BLaER1 (cell line): ENCODE data around the gene FYN.

ENCODE experiments used
- H3K27ac ChIP-seq: shearing (Covaris generic); formaldehyde crosslinking; 2 replicates; pipeline ENCODE4 v1.8.1; 2022
- H3K27me3 ChIP-seq: shearing (Covaris generic); formaldehyde crosslinking; 2 replicates; pipeline ENCODE4 v1.8.1; 2022
- H3K36me3 ChIP-seq: shearing (Covaris generic); formaldehyde crosslinking; 2 replicates; pipeline ENCODE4 v1.8.1; 2022
- H3K4me1 ChIP-seq: shearing (Covaris generic); formaldehyde crosslinking; 2 replicates; pipeline ENCODE4 v1.8.1; 2022
- H3K4me2 ChIP-seq: shearing (Covaris generic); formaldehyde crosslinking; 2 replicates; pipeline ENCODE4 v1.8.1; 2022
- H3K4me3 ChIP-seq: shearing (Covaris generic); formaldehyde crosslinking; 2 replicates; pipeline ENCODE4 v1.8.1; 2022
- H3K9ac ChIP-seq: shearing (Covaris generic); formaldehyde crosslinking; 2 replicates; pipeline ENCODE4 v1.8.1; 2022
- H3K9me3 ChIP-seq: shearing (Covaris generic); formaldehyde crosslinking; 2 replicates; pipeline ENCODE4 v1.8.1; 2022
- H4K20me1 ChIP-seq: shearing (Covaris generic); formaldehyde crosslinking; 2 replicates; pipeline ENCODE4 v1.8.1; 2022
- Cebpa-rat ChIP-seq: shearing (Covaris generic); IDR thresholded peaks from 2 replicates; pipeline ENCODE4 v1.8.1; 2022

Gene FYN

DNA sequence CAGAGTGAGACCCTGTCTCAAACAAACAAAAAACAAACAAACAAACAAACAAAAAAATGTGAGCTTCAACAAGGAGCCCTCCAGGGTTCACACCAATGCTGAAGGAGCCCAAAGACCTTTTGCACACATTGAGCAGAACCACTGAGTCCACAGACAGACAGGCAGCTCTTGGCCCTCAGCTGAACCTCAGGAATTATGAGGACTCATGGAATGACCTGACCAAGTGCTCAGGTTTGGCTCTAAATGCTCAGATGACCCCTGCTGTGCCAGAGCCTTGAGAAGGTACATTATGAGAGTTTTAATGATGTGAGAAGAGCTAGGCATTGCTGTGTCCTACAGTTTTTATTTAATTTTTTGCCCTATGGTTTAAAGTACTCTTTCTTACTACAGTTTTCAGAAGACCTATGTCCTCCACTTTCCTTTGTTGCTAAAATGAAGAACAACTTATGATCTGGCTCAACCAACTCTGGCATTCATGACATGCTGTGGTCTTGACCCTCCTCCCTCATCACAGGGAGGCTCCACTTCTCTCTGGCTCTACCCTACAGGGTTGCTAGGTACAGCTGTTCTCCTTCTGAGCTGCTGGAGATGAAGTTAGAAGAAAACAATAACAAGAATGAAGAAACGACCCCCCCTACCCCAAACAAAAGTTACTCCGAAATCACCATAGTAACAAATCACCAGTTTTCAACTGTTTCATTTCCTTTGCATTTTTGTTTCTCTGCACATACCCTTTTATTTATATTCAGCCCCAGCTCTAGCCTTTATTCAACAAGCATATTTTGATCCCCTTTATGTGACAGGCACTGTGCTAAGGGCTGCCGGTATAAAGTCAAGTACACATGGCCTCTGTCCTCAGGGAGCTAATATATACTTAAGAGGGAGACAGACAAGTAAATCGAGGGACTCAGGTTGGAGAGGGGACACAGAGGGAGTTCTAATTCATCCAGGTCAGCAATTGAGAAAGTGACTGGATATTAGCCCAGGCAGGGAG, 138.9 kb downstream of the FYN start:
- Histone ChIP-seq H3K36me3 (peaks cover 71% of the 10 kb centered on the region), H3K27me3 (no peaks in the 10 kb centered on the region), H3K9ac (no peak overlapping the region), H4K20me1 (no peaks in the 10 kb centered on the region; the same call in 1 of the 2 replicates), H3K4me2 (peak overlapping the region; percentile 8; the same call in 1 of the 2 replicates), H3K4me3 (no peak overlapping the region), H3K9me3 (peaks cover 40% of the 10 kb centered on the region), H3K27ac (peak overlapping the region; percentile 18; the same call in 1 of the 2 replicates), H3K4me1 (peaks cover 50% of the 10 kb centered on the region)
- no peak for TF ChIP-seq Cebpa-rat

GRCh38 chr6:111732390-111732789, 140.9 kb downstream of the FYN start:
- Histone ChIP-seq H3K27ac (no peak overlapping the region), H3K9ac (no peak overlapping the region), H3K27me3 (no peaks in the 10 kb centered on the region), H4K20me1 (no peaks in the 10 kb centered on the region; the same call in 1 of the 2 replicates), H3K4me3 (no peak overlapping the region), H3K9me3 (peaks cover 40% of the 10 kb centered on the region), H3K4me2 (no peak overlapping the region), H3K4me1 (peaks cover 30% of the 10 kb centered on the region), H3K36me3 (peaks cover 74% of the 10 kb centered on the region)
- TF ChIP-seq Cebpa-rat = no peak

DNA sequence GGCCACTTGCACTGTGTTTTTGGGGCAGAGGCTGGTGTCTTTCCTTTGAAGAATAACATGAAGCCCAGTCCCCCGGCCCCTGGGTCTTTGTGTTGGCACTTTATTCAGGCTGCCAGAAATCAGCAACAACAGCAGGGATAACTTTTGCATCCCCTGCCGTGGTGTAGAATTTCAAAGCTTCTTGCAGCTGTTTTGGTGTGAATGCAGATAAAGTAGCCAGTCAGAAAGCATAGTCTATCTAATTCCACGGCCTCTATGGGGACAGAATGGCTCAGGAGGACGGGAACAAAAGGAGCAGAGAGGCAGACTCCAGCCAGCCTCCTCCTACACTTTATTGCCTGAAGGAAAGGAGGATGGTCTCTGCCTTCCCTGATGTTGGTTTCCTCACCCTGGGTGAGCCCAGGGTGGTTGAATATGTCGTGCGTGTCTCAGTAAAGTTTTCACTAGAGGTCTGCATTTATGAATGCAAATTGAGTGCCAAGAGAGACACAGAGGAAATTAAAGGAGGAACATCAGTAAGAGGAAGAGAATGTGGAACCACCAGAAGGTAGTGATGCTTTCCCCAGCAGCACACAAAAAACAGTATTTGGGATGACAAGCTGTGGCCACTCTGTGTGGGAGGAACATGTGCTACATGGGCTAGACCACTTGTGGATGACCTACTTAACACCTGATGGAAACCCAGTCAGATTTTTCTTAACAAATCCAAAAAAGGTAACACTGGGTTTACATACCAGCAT, 141.6 kb downstream of the FYN start:
- Histone ChIP-seq H3K9me3 (peaks cover 47% of the 10 kb centered on the region), H3K27me3 (no peaks in the 10 kb centered on the region), H4K20me1 (no peaks in the 10 kb centered on the region; the same call in 1 of the 2 replicates), H3K36me3 (peaks cover 82% of the 10 kb centered on the region), H3K27ac (no peak overlapping the region), H3K9ac (no peak overlapping the region), H3K4me2 (no peak overlapping the region), H3K4me1 (peaks cover 23% of the 10 kb centered on the region), H3K4me3 (no peak overlapping the region)
- TF ChIP-seq Cebpa-rat = no peak

DNA sequence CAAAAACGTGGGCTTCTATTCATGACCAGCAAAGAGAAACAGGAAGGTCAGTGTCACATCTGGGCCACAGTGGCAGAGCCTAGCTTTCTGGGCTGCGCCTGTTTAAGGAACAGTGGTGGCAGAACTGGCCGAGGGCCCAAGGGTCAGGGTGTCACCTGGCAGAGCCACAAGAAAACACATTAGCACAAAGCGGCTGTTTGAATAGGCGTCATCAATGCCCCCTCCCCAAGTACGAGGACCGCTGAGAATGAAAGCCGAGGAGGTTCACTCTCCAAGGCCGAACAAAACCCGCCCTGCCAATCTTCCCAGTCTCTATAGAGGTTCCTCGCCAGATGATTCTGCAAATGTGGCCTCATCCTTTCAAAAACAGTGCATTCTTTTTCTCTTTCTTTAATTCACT, 142.4 kb downstream of the FYN start:
- TF ChIP-seq Cebpa-rat = no peak
- H4K20me1 ChIP-seq = peaks cover 4% of the 10 kb centered on the region; the same call in 1 of the 2 replicates
- H3K4me2 ChIP-seq = no peak overlapping the region
- H3K27me3 ChIP-seq = no peaks in the 10 kb centered on the region
- no peak overlapping the region for H3K27ac ChIP-seq
- no peak overlapping the region for H3K9ac ChIP-seq
- H3K9me3 ChIP-seq = peaks cover 47% of the 10 kb centered on the region
- peaks cover 18% of the 10 kb centered on the region for H3K4me1 ChIP-seq
- no peak overlapping the region for H3K4me3 ChIP-seq
- peaks cover 83% of the 10 kb centered on the region for H3K36me3 ChIP-seq

DNA sequence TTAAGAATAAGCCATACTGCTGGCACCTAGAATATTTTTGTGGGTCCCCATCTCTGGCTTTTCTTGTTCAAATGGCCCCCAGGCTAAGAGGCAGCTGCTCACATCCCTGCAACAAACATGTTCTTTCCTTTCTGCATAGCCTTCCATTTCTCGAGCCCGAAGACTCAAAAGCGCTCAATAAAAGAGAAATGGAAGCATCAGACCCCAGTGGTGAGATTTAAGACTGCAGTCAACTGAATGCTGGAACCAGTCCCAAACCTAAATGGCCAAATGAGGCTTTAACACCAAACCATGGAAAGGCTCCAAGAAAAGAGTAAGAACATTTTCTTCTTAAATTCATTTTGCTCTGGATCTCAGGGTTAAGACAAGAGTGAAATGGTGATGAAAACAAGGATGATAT, 145.4 kb downstream of the FYN start:
- Histone ChIP-seq H3K27ac (no peak overlapping the region), H3K36me3 (peaks cover 57% of the 10 kb centered on the region)
- no peak for TF ChIP-seq Cebpa-rat

GRCh38 chr6:111727041-111727440, 146.2 kb downstream of the FYN start:
- no peak overlapping the region for H3K27ac ChIP-seq
- peaks cover 50% of the 10 kb centered on the region for H3K36me3 ChIP-seq
- no peak for TF ChIP-seq Cebpa-rat
- H3K4me2 ChIP-seq = no peak overlapping the region
- peaks cover 41% of the 10 kb centered on the region for H3K4me1 ChIP-seq
- no peak overlapping the region for H3K4me3 ChIP-seq
- H3K27me3 ChIP-seq = no peaks in the 10 kb centered on the region
- H4K20me1 ChIP-seq = peaks cover 38% of the 10 kb centered on the region
- no peak overlapping the region for H3K9ac ChIP-seq
- H3K9me3 ChIP-seq = peaks cover 19% of the 10 kb centered on the region

More for the DNA sequence above, 145.4 kb downstream of the FYN start:
- H3K4me1 ChIP-seq = peaks cover 34% of the 10 kb centered on the region
- H3K4me2 ChIP-seq = no peak overlapping the region
- no peak overlapping the region for H3K4me3 ChIP-seq
- peaks cover 27% of the 10 kb centered on the region for H3K9me3 ChIP-seq
- H3K27me3 ChIP-seq = no peaks in the 10 kb centered on the region
- no peak overlapping the region for H3K9ac ChIP-seq
- H4K20me1 ChIP-seq = peaks cover 32% of the 10 kb centered on the region

GRCh38 chr6:111725446-111726112, 147.7 kb downstream of the FYN start:
- Histone ChIP-seq H3K4me1 (peaks cover 45% of the 10 kb centered on the region), H3K27me3 (no peaks in the 10 kb centered on the region), H4K20me1 (peaks cover 38% of the 10 kb centered on the region), H3K4me3 (no peak overlapping the region), H3K4me2 (peak overlapping the region; percentile 61), H3K9ac (0 out of 2 replicates have a peak overlapping the region, but pooled peaks have one; percentile 15), H3K9me3 (peaks cover 11% of the 10 kb centered on the region; the same call in 1 of the 2 replicates), H3K36me3 (peaks cover 47% of the 10 kb centered on the region), H3K27ac (peak overlapping the region; percentile 60; the same call in 1 of the 2 replicates)
- no peak for TF ChIP-seq Cebpa-rat

DNA sequence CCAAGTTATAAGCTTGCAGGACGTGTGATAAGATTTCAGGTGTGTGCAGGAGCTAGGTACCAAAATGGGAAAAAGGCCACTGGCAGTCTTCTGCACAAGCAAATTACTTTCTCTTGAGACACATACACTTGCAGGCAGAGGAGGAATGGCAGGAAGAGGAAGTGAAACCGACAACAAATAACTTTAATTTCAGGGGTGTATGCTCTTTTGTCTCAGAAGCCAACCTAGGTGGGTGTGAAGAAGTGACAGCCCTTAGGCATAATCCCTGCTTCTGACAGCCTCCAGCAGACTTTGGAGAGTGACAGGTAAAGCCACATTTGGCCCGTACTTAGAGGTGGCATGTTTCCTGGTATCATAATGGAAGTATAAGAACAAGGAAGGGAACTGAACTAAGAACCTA, 148.7 kb downstream of the FYN start:
- H3K4me1 ChIP-seq = peaks cover 45% of the 10 kb centered on the region
- H3K9ac ChIP-seq = no peak overlapping the region; the same call in 1 of the 2 replicates
- no peaks in the 10 kb centered on the region for H3K27me3 ChIP-seq
- H3K4me3 ChIP-seq = no peak overlapping the region
- peak overlapping the region; percentile 61 for H3K4me2 ChIP-seq
- H4K20me1 ChIP-seq = peaks cover 38% of the 10 kb centered on the region
- H3K36me3 ChIP-seq = peaks cover 50% of the 10 kb centered on the region
- H3K27ac ChIP-seq = 0 out of 2 replicates have a peak overlapping the region, but pooled peaks have one; percentile 60
- peaks cover 11% of the 10 kb centered on the region; the same call in 1 of the 2 replicates for H3K9me3 ChIP-seq
- TF ChIP-seq Cebpa-rat = no peak

DNA sequence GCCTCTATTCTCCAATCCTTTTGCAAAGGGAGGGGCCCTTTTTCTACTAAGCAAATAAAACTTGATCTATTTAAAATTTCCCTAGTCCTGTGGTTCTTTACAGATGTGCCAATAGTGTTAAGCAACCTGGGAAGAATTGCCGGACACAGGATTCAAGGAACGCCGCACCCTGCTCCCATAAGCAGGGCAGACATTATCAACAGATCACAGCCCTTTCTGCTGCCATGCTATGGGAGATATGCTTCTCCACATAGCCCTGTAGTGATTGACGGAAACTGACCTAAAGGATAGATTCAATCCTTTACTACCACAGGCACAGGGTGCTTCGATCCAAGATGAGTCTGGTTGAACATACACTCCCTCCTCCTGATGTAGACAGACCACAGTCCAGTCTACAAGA, 149.2 kb downstream of the FYN start:
- H3K27ac ChIP-seq = no peak overlapping the region
- no peak overlapping the region; the same call in 1 of the 2 replicates for H3K9ac ChIP-seq
- no peak for TF ChIP-seq Cebpa-rat
- no peak overlapping the region for H3K4me3 ChIP-seq
- peak overlapping the region; percentile 61 for H3K4me2 ChIP-seq
- H4K20me1 ChIP-seq = peaks cover 38% of the 10 kb centered on the region
- H3K9me3 ChIP-seq = peaks cover 11% of the 10 kb centered on the region; the same call in 1 of the 2 replicates
- H3K36me3 ChIP-seq = peaks cover 51% of the 10 kb centered on the region
- H3K4me1 ChIP-seq = peaks cover 45% of the 10 kb centered on the region
- no peaks in the 10 kb centered on the region for H3K27me3 ChIP-seq
